ENCODE measurements around the gene ING5. TPM values are rescaled to one million over a fixed set of nuclear protein-coding genes. Genes with fewer than 3 reads are reported as not detected.

Gene ING5
- total RNA-seq, 2 experiments from 2014 or later = 26.4 to 27.4 TPM

DNA sequence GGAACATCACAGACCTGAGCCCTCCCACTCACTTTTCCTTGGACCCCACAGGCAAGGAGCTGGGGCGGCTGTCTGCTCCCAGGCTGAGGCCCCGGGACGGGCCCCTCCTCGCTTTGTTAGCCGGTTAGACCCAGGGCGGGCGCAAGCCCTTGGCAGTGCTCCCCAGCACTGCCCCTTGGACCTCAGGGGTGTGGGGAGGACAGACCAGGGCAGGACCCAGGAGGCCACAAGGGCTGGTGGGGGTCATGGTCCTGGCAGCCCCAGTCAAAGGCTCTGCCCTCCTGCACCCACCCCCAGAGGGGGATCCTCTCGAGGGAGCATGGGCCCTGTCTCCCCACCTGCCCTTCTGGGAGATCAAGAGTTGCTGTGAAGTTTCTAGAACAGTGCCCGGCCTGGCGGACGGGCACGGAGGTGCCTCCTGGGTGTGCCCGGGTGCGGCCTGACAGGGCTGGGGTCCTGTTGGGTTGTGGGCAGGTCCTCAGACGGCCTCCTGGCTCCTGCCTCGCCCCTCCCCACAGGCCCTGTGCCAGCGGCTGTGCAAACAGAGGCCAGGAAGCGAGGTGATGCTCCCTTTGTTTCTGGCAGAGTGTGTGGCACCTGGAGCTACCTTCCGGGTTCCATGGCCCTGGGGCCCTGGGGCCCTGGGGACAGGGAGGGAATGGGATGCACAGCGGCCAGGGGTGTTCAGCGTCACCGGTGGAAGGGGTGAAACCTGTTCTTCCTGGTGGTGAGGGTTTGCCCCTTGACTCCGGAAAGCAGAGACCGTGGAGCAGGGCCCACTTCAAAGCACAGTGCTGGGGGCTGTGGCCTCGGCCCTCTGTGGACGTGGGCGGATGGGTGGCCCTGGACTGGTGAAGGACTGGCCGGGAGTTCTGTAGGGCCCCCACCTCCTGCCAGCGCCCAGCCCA, 71.9 kb downstream of the ING5 start:
- Mint-ChIP-seq H3K4me3 (no peak overlapping the region), H3K36me3 (ENCODE audit: low read depth) (no peaks in the 10 kb centered on the region), H3K9me3 (no peaks in the 10 kb centered on the region), H3K4me1 (peaks cover 9% of the 10 kb centered on the region), H3K27ac (no peak overlapping the region), H3K27me3 (no peaks in the 10 kb centered on the region)
- ChIA-PET CTCF (no interaction called here), POLR2A (interaction anchor here (1.1 to 4.1 kb wide), 3 partner anchors 7 to 31 kb away, joined by 3 to 21 read pairs (median 3); no protein-coding TSS in a partner anchor)
- peak; percentile 15 for DNase-seq

- peak; percentile 13 for DNase-seq
- peaks cover 2% of the 10 kb centered on the region for H3K9me3 Mint-ChIP-seq
- no peaks in the 10 kb centered on the region for H3K36me3 Mint-ChIP-seq (ENCODE audit: low read depth)
- ChIA-PET CTCF (no interaction called here), POLR2A (interaction anchor here (4.1 kb wide), 1 partner anchor 12 kb away, joined by 21 read pairs; no protein-coding TSS in a partner anchor)
- H3K4me3 Mint-ChIP-seq = no peak overlapping the region
- no peaks in the 10 kb centered on the region for H3K27me3 Mint-ChIP-seq
- H3K4me1 Mint-ChIP-seq = peaks cover 9% of the 10 kb centered on the region
- no peak overlapping the region for H3K27ac Mint-ChIP-seq
These were observed 72.8 kb downstream of the ING5 start for GRCh38 chr2:241774419-241775222.

GRCh38 chr2:241775223-241776177, 73.7 kb downstream of the ING5 start:
- H3K4me1 Mint-ChIP-seq = peaks cover 9% of the 10 kb centered on the region
- no peak overlapping the region for H3K4me3 Mint-ChIP-seq
- H3K9me3 Mint-ChIP-seq = peaks cover 4% of the 10 kb centered on the region
- H3K36me3 Mint-ChIP-seq (ENCODE audit: low read depth) = no peaks in the 10 kb centered on the region
- H3K27ac Mint-ChIP-seq = no peak overlapping the region
- CTCF ChIA-PET = interaction anchor here (0.8 kb wide), 1 partner anchor 103 kb away, joined by 3 read pairs; no protein-coding TSS in a partner anchor
- peak; percentile 11 for DNase-seq
- POLR2A ChIA-PET = interaction anchor here (1.2 kb wide), 1 partner anchor 14 kb away, joined by 3 read pairs; no protein-coding TSS in a partner anchor
- H3K27me3 Mint-ChIP-seq = no peaks in the 10 kb centered on the region

- H3K36me3 Mint-ChIP-seq (ENCODE audit: low read depth) = no peaks in the 10 kb centered on the region
These were observed 74.7 kb downstream of the ING5 start, which contains the start of gene GAL3ST2 for GRCh38 chr2:241776336-241777169. Gene GAL3ST2 (plus strand): TSS chr2:241776822. CDS start chr2:241776956, 134 bp downstream.

DNA sequence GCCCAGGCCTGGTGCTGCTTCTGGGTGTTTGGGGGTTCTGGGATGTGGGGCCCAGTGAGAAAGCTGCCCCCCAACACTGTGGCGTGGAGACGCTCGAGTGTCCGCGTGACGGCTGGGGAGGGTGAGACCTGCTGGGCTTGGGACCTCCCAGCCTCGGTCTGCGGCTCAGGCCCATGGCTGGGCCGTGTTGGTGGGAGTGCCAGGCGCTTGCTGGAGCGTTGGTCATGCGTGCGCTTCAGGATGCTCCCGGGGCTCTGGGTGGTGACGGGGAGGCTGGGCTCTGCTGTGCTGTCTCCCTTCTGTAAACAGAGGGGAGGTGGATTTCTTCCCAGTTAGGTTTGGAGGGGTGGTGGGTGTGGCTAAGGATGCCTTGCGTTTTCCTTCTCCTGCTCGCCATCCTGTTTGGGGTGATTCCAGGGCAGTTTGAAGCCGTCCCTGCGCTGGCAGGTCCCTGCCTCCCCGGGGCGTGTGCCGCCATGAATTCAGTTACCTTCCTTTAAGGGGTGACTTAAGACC, 75.4 kb downstream of the ING5 start:
- Mint-ChIP-seq H3K36me3 (ENCODE audit: low read depth) (no peaks in the 10 kb centered on the region), H3K27me3 (peaks cover 3% of the 10 kb centered on the region), H3K9me3 (peaks cover 11% of the 10 kb centered on the region), H3K4me1 (peaks cover 4% of the 10 kb centered on the region), H3K27ac (no peak overlapping the region), H3K4me3 (no peak overlapping the region)
- ChIA-PET CTCF (no interaction called here), POLR2A (interaction anchor here (2.0 kb wide), 1 partner anchor 14 kb away, joined by 6 read pairs; no protein-coding TSS in a partner anchor)
- DNase-seq = no peak

More at GRCh38 chr2:241776336-241777169, 74.7 kb downstream of the ING5 start, which contains the start of gene GAL3ST2:
- POLR2A ChIA-PET = interaction anchor here (1.2 kb wide), 1 partner anchor 13 kb away, joined by 3 read pairs; no protein-coding TSS in a partner anchor
- peak; percentile 11 for DNase-seq
- Mint-ChIP-seq H3K9me3 (peaks cover 11% of the 10 kb centered on the region), H3K4me3 (no peak within 1 kb of the TSS), H3K27ac (no peak within 1 kb of the TSS), H3K4me1 (peaks cover 9% of the 10 kb centered on the region), H3K27me3 (peaks cover 3% of the 10 kb centered on the region)
- CTCF ChIA-PET = interaction anchor here (0.8 kb wide), 1 partner anchor 102 kb away, joined by 3 read pairs; no protein-coding TSS in a partner anchor

GRCh38 chr2:241777686-241778627, 76.1 kb downstream of the ING5 start:
- Mint-ChIP-seq H3K27me3 (peaks cover 3% of the 10 kb centered on the region), H3K4me3 (no peak overlapping the region), H3K4me1 (no peaks in the 10 kb centered on the region), H3K36me3 (ENCODE audit: low read depth) (no peaks in the 10 kb centered on the region), H3K27ac (no peak overlapping the region), H3K9me3 (peaks cover 13% of the 10 kb centered on the region)
- POLR2A ChIA-PET = interaction anchor here (0.9 to 2.0 kb wide), 2 partner anchors 9 to 15 kb away, joined by 3 to 6 read pairs; no protein-coding TSS in a partner anchor
- CTCF ChIA-PET = interaction anchor here (0.7 kb wide), 1 partner anchor 11 kb away, joined by 4 read pairs; no protein-coding TSS in a partner anchor
- DNase-seq = peak; percentile 11

Other genes starting within 250 kb of the ING5 start
- gene STK25, start 193.5 kb upstream of the ING5 start, total RNA-seq = 100 to 1,000 TPM in 1 of 2 experiments, 10 to 100 TPM in 1; 98.8 to 108 TPM
- gene BOK, start 143.3 kb upstream of the ING5 start, total RNA-seq = under 1 TPM; 0.08 to 0.15 TPM
- gene THAP4, start 64.9 kb upstream of the ING5 start, total RNA-seq = 10 to 100 TPM; 31.9 to 34.3 TPM
- gene ATG4B, start 64.3 kb upstream of the ING5 start, total RNA-seq = 10 to 100 TPM; 84.1 to 87.1 TPM
- gene DTYMK, start 15.2 kb upstream of the ING5 start, total RNA-seq = 10 to 100 TPM; 54.8 to 57.7 TPM
- 10 to 100 TPM; 24.6 to 25.0 TPM for gene D2HGDH, start 32.6 kb downstream of the ING5 start, total RNA-seq
- under 1 TPM; 0.23 to 0.58 TPM for gene GAL3ST2, start 74.8 kb downstream of the ING5 start, total RNA-seq
- gene NEU4, start 107.2 kb downstream of the ING5 start, total RNA-seq = under 1 TPM; 0.38 to 0.43 TPM
- 10 to 100 TPM; 17.2 to 17.9 TPM for gene PDCD1, start 156.9 kb downstream of the ING5 start, total RNA-seq
- under 1 TPM in 1 of 2 experiments, not detected in 1; 0.13 TPM for gene RTP5, start 167.7 kb downstream of the ING5 start, total RNA-seq

All from activated CD4-positive, alpha-beta memory T cell treated with anti-CD3 and anti-CD28 coated beads, Interleukin-2, amount 10 ng/mL, durations not matched to agents 7 days and 5 days (primary cell).